WI38 (cell line): ENCODE data around the gene GALNT2.

Source experiments
- H3K4me3 ChIP-seq: 2 replicates; pipeline ENCODE4 v1.5.1; 2011; ENCODE audit warnings: low read depth, mild to moderate bottlenecking, control low read depth, low read length
- CTCF ChIP-seq: IDR thresholded peaks from 2 replicates; pipeline ENCODE4 v1.5.1; 2012; ENCODE audit warnings: low read depth, mild to moderate bottlenecking, control low read depth, low read length

GALNT2 gene

GRCh38 chr1:230270559-230271281, 203.7 kb downstream of the GALNT2 start:
- H3K4me3 ChIP-seq = no peak overlapping the region
- no peak for TF ChIP-seq CTCF

GRCh38 chr1:230271300-230272035, 204.4 kb downstream of the GALNT2 start:
- H3K4me3 ChIP-seq = no peak overlapping the region

GRCh38 chr1:230272557-230272956, 205.5 kb downstream of the GALNT2 start:
- TF ChIP-seq CTCF = no peak
- no peak overlapping the region for H3K4me3 ChIP-seq

More at GRCh38 chr1:230271300-230272035, 204.4 kb downstream of the GALNT2 start:
- no peak for TF ChIP-seq CTCF

- TF ChIP-seq CTCF = no peak
- H3K4me3 ChIP-seq = no peak overlapping the region
These were observed 206.2 kb downstream of the GALNT2 start for GRCh38 chr1:230273141-230273710.

- TF ChIP-seq CTCF = no peak
- no peak overlapping the region for H3K4me3 ChIP-seq
These were observed 207.2 kb downstream of the GALNT2 start for GRCh38 chr1:230274254-230274653.

DNA sequence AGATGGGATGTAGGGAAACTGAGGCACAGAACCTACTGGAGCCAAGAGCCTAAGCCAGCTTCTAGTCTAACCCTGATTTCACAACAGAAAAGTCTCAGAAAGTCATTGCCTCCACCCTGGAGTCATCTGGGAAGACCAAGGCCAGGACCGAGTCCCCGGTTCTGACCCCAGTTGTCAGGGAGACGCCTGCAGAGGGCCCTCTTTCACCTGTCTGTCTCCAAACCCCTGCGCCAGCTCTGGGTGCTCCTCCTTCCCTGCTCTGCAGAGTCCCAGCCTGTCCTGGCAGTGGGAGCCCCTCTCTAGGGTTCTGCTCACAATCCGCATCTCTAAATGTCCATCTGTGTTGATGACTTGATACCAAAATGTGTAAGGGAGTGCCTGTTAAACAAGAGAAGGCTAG, 209.4 kb downstream of the GALNT2 start:
- H3K4me3 ChIP-seq = no peak overlapping the region
- TF ChIP-seq CTCF = no peak
